DOHH2 (cell line): ENCODE measurements around the gene PEPD.

Experiments
- H3F3A ChIP-seq: fragments of 200-600 bp; sonication (generic), shearing (Covaris generic); 2 replicates; pipeline ENCODE4 v1.6.0; 2016; ENCODE audit warnings: antibody characterized with exemption, mild to moderate bottlenecking; ENCODE audit not compliant: control insufficient read depth, insufficient read depth
- H3K27ac ChIP-seq: fragments of 200-600 bp; sonication (generic); 2 replicates; pipeline ENCODE4 v1.5.1; 2014; ENCODE audit warnings: low read depth, mild to moderate bottlenecking, low read length, moderate library complexity
- H3K27me3 ChIP-seq: fragments of 200-600 bp; sonication (generic); 2 replicates; pipeline ENCODE4 v1.6.1; 2014; ENCODE audit warnings: mild to moderate bottlenecking, low read length, mixed read lengths; ENCODE audit not compliant: control insufficient read depth
- H3K36me3 ChIP-seq: fragments of 200-600 bp; sonication (generic); 2 replicates; pipeline ENCODE4 v1.6.1; 2014; ENCODE audit warnings: mild to moderate bottlenecking, low read length, moderate library complexity, mixed read lengths; ENCODE audit not compliant: control insufficient read depth
- H3K4me1 ChIP-seq: fragments of 200-600 bp; sonication (generic); 2 replicates; pipeline ENCODE4 v1.6.1; 2014; ENCODE audit warnings: mild to moderate bottlenecking, low read length, mixed read lengths; ENCODE audit not compliant: control insufficient read depth
- H3K4me2 ChIP-seq: fragments of 200-600 bp; sonication (generic); 2 replicates; pipeline ENCODE4 v1.6.0; 2014; ENCODE audit warnings: mild to moderate bottlenecking, low read length, moderate library complexity
- H3K4me3 ChIP-seq: fragments of 200-600 bp; sonication (generic); 2 replicates; pipeline ENCODE4 v1.5.1; 2014; ENCODE audit warnings: mild to moderate bottlenecking, low read length, mixed read lengths
- H3K79me2 ChIP-seq: fragments of 200-600 bp; sonication (generic); 2 replicates; pipeline ENCODE4 v1.6.1; 2014; ENCODE audit warnings: mild to moderate bottlenecking, low read length, mixed read lengths; ENCODE audit not compliant: control insufficient read depth
- H3K9me2 ChIP-seq: fragments of 200-600 bp; sonication (generic); replicated peaks from 2 replicates; pipeline ENCODE4 v1.6.1; 2014; ENCODE audit warnings: mild to moderate bottlenecking, low read length, mixed read lengths; ENCODE audit not compliant: control insufficient read depth
- H3K9me3 ChIP-seq: fragments of 200-600 bp; sonication (generic); 2 replicates; pipeline ENCODE4 v1.6.1; 2014; ENCODE audit warnings: antibody characterized with exemption, low read length, mixed read lengths; ENCODE audit not compliant: control insufficient read depth, insufficient read depth
- H4K20me1 ChIP-seq: fragments of 200-600 bp; sonication (generic); 2 replicates; pipeline ENCODE4 v1.6.0; 2014; ENCODE audit warnings: low read depth, mild to moderate bottlenecking, antibody characterized with exemption, low read length, moderate library complexity; ENCODE audit not compliant: control insufficient read depth, insufficient read depth
- EZH2phosphoT487 ChIP-seq: fragments of 200-600 bp; sonication (generic); IDR thresholded peaks from 2 replicates; pipeline ENCODE4 v1.6.1; 2017; ENCODE audit warnings: borderline replicate concordance, mild to moderate bottlenecking, antibody characterized with exemption, low read length, moderate library complexity, mixed read lengths
- TF ChIP-seq, protein P1 (sequence below): fragments of 200-600 bp; sonication (generic); IDR thresholded peaks from one replicate; pipeline ENCODE4 v1.5.1; 2014; ENCODE audit warnings: antibody characterized with exemption, mild to moderate bottlenecking, low read depth, low read length; ENCODE audit not compliant: poor library complexity, severe bottlenecking

PEPD gene

DNA sequence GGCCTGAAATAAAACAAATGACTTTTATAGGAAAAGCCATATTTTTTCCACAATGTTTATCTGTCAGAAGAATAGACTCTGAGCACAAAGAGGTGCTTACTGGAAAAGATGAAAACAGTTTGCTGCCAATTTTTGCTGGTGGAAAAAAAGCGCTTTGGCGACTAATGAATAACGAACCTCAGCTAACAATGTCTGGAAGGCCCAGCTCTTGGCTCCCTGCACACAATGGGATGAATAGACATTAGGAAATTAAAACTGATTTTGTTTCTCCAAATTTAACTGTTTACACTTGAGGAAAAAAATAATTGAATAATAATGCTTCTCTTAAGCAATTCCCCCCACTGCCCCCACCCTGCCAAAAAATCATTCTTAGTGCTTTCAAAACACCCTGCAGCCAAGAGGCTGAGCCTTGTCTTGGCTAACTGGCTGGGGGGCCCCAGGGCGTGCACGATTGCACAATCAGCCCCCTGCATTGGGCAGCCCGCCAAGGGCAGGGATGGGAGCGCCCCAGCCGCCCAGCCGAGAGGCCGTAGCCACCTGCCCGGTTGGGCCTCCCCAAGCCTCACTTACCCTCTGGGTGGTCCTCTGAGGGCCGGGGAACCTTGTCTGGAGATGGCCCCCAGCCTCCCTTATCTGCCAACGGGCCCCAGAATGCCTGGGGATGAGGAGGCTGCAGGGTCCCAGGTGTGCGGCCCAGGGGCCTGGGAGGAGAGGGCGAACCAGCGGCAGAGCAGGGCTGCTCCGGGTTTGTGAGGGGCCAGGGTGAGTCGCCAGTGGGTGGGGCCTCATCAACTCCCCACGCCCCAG lies 131.3 kb downstream of the PEPD start:
- Histone ChIP-seq H3F3A (no peaks in the 10 kb centered on the region), H3K4me3 (no peak overlapping the region), H3K36me3 (peaks cover 4% of the 10 kb centered on the region; the same call in 1 of the 2 replicates), H3K27me3 (no peaks in the 10 kb centered on the region), H3K27ac (no peak overlapping the region), H3K4me1 (no peaks in the 10 kb centered on the region), H3K4me2 (no peak overlapping the region), H4K20me1 (0 out of 2 replicates have a peak, but pooled peaks cover 3% of the 10 kb centered on the region), H3K9me3 (no peaks in the 10 kb centered on the region), H3K9me2 (no peaks in the 10 kb centered on the region), H3K79me2 (peaks cover 19% of the 10 kb centered on the region)
- TF ChIP-seq, protein P1, sequence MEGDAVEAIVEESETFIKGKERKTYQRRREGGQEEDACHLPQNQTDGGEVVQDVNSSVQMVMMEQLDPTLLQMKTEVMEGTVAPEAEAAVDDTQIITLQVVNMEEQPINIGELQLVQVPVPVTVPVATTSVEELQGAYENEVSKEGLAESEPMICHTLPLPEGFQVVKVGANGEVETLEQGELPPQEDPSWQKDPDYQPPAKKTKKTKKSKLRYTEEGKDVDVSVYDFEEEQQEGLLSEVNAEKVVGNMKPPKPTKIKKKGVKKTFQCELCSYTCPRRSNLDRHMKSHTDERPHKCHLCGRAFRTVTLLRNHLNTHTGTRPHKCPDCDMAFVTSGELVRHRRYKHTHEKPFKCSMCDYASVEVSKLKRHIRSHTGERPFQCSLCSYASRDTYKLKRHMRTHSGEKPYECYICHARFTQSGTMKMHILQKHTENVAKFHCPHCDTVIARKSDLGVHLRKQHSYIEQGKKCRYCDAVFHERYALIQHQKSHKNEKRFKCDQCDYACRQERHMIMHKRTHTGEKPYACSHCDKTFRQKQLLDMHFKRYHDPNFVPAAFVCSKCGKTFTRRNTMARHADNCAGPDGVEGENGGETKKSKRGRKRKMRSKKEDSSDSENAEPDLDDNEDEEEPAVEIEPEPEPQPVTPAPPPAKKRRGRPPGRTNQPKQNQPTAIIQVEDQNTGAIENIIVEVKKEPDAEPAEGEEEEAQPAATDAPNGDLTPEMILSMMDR, result no peak
- no peak for TF ChIP-seq EZH2phosphoT487

DNA sequence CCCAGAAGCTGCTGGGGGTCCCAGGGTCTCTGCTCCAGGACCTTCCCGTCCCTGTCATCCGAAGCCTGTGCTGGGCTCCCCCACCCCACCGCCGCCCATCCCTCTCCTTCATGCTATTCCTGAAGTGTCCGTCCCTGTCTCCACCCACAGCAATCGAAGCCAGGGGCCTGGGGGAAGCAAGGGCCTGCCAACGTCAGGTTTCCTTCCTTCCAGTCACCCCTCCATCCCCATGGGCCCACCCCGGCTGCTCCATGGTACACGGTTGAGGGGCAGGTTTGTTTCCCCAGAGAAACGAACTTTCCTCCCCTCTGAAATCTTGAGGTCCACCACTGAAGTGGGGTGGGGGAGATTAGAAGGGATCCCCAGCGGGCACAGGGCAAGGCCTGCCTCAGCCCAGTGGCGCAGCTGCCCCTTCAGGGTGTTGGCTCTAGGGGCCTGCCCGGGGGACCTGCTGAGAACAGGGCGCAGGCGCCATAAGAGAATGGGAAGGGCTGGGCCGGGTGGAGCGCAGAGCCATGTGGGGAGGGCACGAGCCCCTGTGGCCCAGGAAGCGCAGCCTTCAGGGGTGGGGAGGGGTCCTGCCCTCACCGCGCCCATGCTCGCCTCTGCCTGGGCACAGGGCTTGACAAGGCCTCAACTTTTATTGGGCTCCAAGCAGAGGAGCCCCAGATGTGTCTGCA lies 132.0 kb downstream of the PEPD start:
- H3K9me3 ChIP-seq, result no peaks in the 10 kb centered on the region
- no peak overlapping the region for H3K4me3 ChIP-seq
- peaks cover 4% of the 10 kb centered on the region; the same call in 1 of the 2 replicates for H3K36me3 ChIP-seq
- H3K9me2 ChIP-seq, result no peaks in the 10 kb centered on the region
- TF ChIP-seq, protein P1, result no peak
- TF ChIP-seq EZH2phosphoT487, result no peak
- H3K4me2 ChIP-seq, result no peak overlapping the region
- H3K27me3 ChIP-seq, result no peaks in the 10 kb centered on the region
- H3K79me2 ChIP-seq, result peaks cover 26% of the 10 kb centered on the region
- no peaks in the 10 kb centered on the region for H3K4me1 ChIP-seq
- H3F3A ChIP-seq, result no peaks in the 10 kb centered on the region
- 0 out of 2 replicates have a peak, but pooled peaks cover 3% of the 10 kb centered on the region for H4K20me1 ChIP-seq
- H3K27ac ChIP-seq, result no peak overlapping the region

DNA sequence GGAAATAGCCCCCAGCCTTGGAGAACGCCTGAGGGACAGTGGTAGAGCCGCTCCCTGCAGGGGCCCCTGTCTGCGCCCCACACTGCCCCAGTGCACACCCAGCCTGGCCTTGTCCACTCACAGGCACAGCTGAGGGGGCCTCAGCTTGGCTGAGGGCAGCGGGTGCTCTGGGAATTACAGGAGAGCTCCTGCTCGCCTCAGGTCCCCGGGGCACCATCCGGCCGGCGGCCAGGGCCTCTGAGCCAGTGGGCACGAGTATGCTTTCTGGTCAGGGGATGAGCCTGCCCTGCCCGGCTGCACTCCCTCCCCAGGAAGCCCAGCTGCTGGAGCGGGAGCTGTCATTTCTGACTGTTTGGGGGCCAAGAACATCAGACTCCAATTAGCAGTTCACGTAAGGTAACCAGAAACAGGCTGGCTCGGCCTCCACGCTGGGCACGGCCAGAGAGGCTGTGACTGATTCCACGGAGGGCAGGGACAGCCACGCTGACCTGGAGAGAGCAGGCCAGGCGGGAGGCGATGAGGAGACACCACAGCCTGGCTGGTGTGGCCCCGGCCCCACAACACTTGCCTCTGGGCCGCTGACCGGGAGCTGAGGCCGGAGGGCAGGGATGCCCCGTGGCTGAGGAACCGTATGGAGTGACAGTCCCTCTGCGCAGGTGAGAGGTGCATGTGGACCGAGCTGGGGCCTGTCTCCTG lies 132.7 kb downstream of the PEPD start:
- Histone ChIP-seq H3K4me3 (no peak overlapping the region), H3K36me3 (peaks cover 7% of the 10 kb centered on the region; the same call in 1 of the 2 replicates), H4K20me1 (0 out of 2 replicates have a peak, but pooled peaks cover 3% of the 10 kb centered on the region), H3K9me3 (no peaks in the 10 kb centered on the region), H3K4me2 (no peak overlapping the region), H3K79me2 (peaks cover 32% of the 10 kb centered on the region), H3K4me1 (no peaks in the 10 kb centered on the region), H3K27ac (no peak overlapping the region), H3K27me3 (no peaks in the 10 kb centered on the region), H3K9me2 (no peaks in the 10 kb centered on the region), H3F3A (no peaks in the 10 kb centered on the region)
- TF ChIP-seq, protein P1, result no peak
- no peak for TF ChIP-seq EZH2phosphoT487
